Measurements from ENCODE around the gene INPP5D. TPM values are rescaled to one million over a fixed set of nuclear protein-coding genes. Genes with fewer than 3 reads are reported as not detected.

The INPP5D gene
- total and polyA plus RNA-seq, 2 donors (not counting 1 experiment from before 2014, with no cell fraction given) = 152 to 444 TPM

GRCh38 chr2:233135421-233135820 is 75.3 kb downstream of the INPP5D start:
- no CpG with 5 or more reads among the region's 1 CpG for WGBS (ENCODE audit: insufficient coverage)
- Histone ChIP-seq H3K27me3 (replicated peaks in 1 of 4; ENCODE audit: control extremely low read depth in 1 of 4, control insufficient read depth in 3 of 4, insufficient read depth in 4 of 4, low read length in 3 of 4) (no peaks in the 10 kb centered on the region), H3K27ac (ENCODE audit: low read length in 2 of 2) (no peak overlapping the region), H4K20me1 (ENCODE audit: control insufficient read depth, insufficient read depth, low read length, poor library complexity, severe bottlenecking) (peaks cover 54% of the 10 kb centered on the region), H3K4me2 (replicated peaks; ENCODE audit: low read depth, low read length, poor library complexity, severe bottlenecking) (no peak overlapping the region), H3K79me2 (ENCODE audit: control insufficient read depth, insufficient read depth, low read length) (peaks cover 79% of the 10 kb centered on the region), H3K4me3 (ENCODE audit: control extremely low read depth in 1 of 5, extremely low read depth in 1 of 5, insufficient read depth in 1 of 5, low read depth in 2 of 5, low read length in 4 of 5) (no peak overlapping the region), H3K4me1 (ENCODE audit: control insufficient read depth in 2 of 2, insufficient read depth in 2 of 2, low read length in 2 of 2) (no peaks in the 10 kb centered on the region), H2AFZ (ENCODE audit: insufficient read depth, low read depth, low read length, poor library complexity, severe bottlenecking) (no peak overlapping the region), H3K9ac (ENCODE audit: low read length) (no peak overlapping the region), H3K9me3 (ENCODE audit: control extremely low read depth in 1 of 3, control insufficient read depth in 2 of 3, insufficient read depth in 1 of 3, low read length in 2 of 3) (peaks cover 0 to 2% (median 0%) of the 10 kb centered on the region in 3 donors), H3K36me3 (replicated peaks in 1 of 2; ENCODE audit: control extremely low read depth in 1 of 2, control insufficient read depth in 1 of 2, extremely low read depth in 1 of 2, insufficient read depth in 2 of 2, low read length in 1 of 2) (peaks cover 5 to 87% of the 10 kb centered on the region in 2 experiments)
- ChIA-PET POLR2A (no interaction called here), CTCF (interaction anchor here (0.6 to 2.3 kb wide), 10 partner anchors 28 to 326 kb away, joined by 3 to 9 read pairs (median 4); partner anchors contain the start of gene INPP5D)
- DNase-seq (no peak), ATAC-seq (ENCODE audit: low read depth) (no peak)
- H3K27ac Mint-ChIP-seq = no peak overlapping the region
- no peak overlapping the region for H3K4me3 Mint-ChIP-seq
- intact Hi-C loops (cut with micrococcal nuclease) = no loop called here
- H3K27me3 Mint-ChIP-seq = no peaks in the 10 kb centered on the region
- peaks cover 1% of the 10 kb centered on the region for H3K4me1 Mint-ChIP-seq
- TF ChIP-seq EZH2 (IDR thresholded peaks at IDR 0.05; ENCODE audit: borderline replicate concordance, insufficient read depth, low read depth, low read length, poor library complexity, severe bottlenecking) (no peak), CTCF (IDR thresholded peaks at IDR 0.05) (no peak)
- H3K9me3 Mint-ChIP-seq (ENCODE audit: insufficient read depth) = no peaks in the 10 kb centered on the region

- Mint-ChIP-seq H3K27me3 (no peaks in the 10 kb centered on the region), H3K27ac (no peak overlapping the region), H3K4me3 (no peak overlapping the region), H3K9me3 (ENCODE audit: insufficient read depth) (no peaks in the 10 kb centered on the region), H3K4me1 (peaks cover 14% of the 10 kb centered on the region)
- TF ChIP-seq EZH2 (IDR thresholded peaks at IDR 0.05; ENCODE audit: borderline replicate concordance, insufficient read depth, low read depth, low read length, poor library complexity, severe bottlenecking) = no peak
- no peak for TF ChIP-seq CTCF (IDR thresholded peaks at IDR 0.05)
- Histone ChIP-seq H3K27ac (ENCODE audit: low read length in 2 of 2) (no peak overlapping the region), H3K4me1 (ENCODE audit: control insufficient read depth in 2 of 2, insufficient read depth in 2 of 2, low read length in 2 of 2) (peaks cover 4 to 10% of the 10 kb centered on the region in 2 donors), H3K27me3 (replicated peaks in 1 of 4; ENCODE audit: control extremely low read depth in 1 of 4, control insufficient read depth in 3 of 4, insufficient read depth in 4 of 4, low read length in 3 of 4) (no peaks in the 10 kb centered on the region), H3K4me2 (replicated peaks; ENCODE audit: low read depth, low read length, poor library complexity, severe bottlenecking) (no peak overlapping the region), H2AFZ (ENCODE audit: insufficient read depth, low read depth, low read length, poor library complexity, severe bottlenecking) (no peak overlapping the region), H3K4me3 (ENCODE audit: control extremely low read depth in 1 of 5, extremely low read depth in 1 of 5, insufficient read depth in 1 of 5, low read depth in 2 of 5, low read length in 4 of 5) (no peak overlapping the region), H3K9me3 (ENCODE audit: control extremely low read depth in 1 of 3, control insufficient read depth in 2 of 3, insufficient read depth in 1 of 3, low read length in 2 of 3) (peaks cover 0 to 2% (median 0%) of the 10 kb centered on the region in 3 donors), H4K20me1 (ENCODE audit: control insufficient read depth, insufficient read depth, low read length, poor library complexity, severe bottlenecking) (peaks cover 55% of the 10 kb centered on the region), H3K36me3 (replicated peaks in 1 of 2; ENCODE audit: control extremely low read depth in 1 of 2, control insufficient read depth in 1 of 2, extremely low read depth in 1 of 2, insufficient read depth in 2 of 2, low read length in 1 of 2) (peaks cover 5 to 84% of the 10 kb centered on the region in 2 experiments), H3K79me2 (ENCODE audit: control insufficient read depth, insufficient read depth, low read length) (peaks cover 73% of the 10 kb centered on the region), H3K9ac (ENCODE audit: low read length) (no peak overlapping the region)
- ChIA-PET POLR2A (interaction anchor here (0.7 kb wide), 1 partner anchor 28 kb away, joined by 5 read pairs; no protein-coding TSS in a partner anchor), CTCF (interaction anchor here (1.6 kb wide), 1 partner anchor 327 kb away, joined by 3 read pairs; no protein-coding TSS in a partner anchor)
- WGBS (ENCODE audit: insufficient coverage) = no CpG with 5 or more reads among the region's 2 CpGs
- intact Hi-C loops (cut with micrococcal nuclease) = no loop called here
- ATAC-seq (ENCODE audit: low read depth) (no peak), DNase-seq (no peak)
Measured at GRCh38 chr2:233137040-233137439, 76.9 kb downstream of the INPP5D start.
